ENCODE measurements around the gene LAPTM4A.

DNA sequence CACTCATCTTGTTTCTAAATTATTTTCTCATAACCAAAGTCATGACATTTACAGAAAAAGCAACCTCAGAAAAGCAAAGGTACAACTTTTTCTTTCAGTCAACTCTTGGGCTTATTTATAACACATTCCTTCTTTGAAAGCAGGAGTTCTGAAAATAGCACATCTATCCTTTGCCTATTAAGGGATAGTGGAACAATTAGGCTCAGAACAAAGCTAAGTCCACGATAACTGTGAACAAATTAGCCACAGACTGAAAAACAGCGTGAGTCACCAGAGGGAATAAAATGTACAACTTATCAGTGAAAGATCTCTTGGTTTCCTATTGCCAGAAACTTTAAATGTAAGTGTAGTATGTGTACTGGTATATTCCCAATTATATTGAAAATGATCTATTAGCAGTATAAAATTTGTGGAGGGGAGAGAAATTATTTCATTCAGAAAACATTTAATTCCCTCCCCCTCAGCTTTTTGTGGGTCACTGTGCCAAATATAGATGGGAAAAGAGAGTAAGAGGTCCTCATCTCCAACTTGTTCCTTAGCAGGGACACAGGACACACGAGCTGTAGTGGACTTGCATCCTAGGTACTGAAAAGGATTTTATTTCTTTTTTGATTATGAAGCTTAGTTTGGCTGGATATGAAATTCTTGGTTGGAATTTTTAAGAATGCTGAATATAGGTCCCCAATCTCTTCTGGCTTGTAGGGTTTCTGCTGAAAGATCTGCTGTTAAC is 23.6 kb downstream of the LAPTM4A start:
- TF ChIP-seq, protein P1, sequence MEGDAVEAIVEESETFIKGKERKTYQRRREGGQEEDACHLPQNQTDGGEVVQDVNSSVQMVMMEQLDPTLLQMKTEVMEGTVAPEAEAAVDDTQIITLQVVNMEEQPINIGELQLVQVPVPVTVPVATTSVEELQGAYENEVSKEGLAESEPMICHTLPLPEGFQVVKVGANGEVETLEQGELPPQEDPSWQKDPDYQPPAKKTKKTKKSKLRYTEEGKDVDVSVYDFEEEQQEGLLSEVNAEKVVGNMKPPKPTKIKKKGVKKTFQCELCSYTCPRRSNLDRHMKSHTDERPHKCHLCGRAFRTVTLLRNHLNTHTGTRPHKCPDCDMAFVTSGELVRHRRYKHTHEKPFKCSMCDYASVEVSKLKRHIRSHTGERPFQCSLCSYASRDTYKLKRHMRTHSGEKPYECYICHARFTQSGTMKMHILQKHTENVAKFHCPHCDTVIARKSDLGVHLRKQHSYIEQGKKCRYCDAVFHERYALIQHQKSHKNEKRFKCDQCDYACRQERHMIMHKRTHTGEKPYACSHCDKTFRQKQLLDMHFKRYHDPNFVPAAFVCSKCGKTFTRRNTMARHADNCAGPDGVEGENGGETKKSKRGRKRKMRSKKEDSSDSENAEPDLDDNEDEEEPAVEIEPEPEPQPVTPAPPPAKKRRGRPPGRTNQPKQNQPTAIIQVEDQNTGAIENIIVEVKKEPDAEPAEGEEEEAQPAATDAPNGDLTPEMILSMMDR (conservative IDR thresholded peaks at IDR 0.05) = no peak
- TF ChIP-seq ZFX (IDR thresholded peaks at IDR 0.05) = no peak
